Measurements from ENCODE around the gene IDH3A. TPM values are rescaled to one million over a fixed set of nuclear protein-coding genes. Genes with fewer than 3 reads are reported as not detected.

The IDH3A gene
- total RNA-seq, 1 donor from 2014 or later = 19.3 TPM

DNA sequence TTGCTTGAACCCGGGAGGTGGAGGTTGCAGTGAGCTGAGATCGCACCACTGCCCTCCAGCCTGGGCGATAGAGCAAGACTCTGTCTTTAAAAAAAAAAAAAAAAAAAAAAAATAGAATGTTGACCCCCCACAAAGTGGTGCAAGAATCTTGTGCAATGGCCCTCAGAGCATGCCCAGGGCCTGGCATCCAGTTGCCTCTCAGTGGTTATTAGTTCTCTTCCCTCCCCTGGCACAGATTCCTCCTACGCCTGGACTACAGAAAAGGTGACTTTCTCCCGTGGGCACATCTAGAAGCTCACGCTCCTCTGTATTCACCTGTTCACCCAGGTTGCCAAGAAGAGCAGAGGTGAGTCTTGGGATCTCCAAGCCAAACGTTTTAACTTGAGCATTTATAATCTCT, 48.5 kb downstream of the IDH3A start:
- H3F3A ChIP-seq (ENCODE audit: low read depth) = no peaks in the 10 kb centered on the region
- H3K4me2 ChIP-seq = no peak overlapping the region
- no peaks in the 10 kb centered on the region for H4K20me1 ChIP-seq (ENCODE audit: low read depth)
- no peak for DNase-seq (ENCODE audit: low spot score)
- no peaks in the 10 kb centered on the region for H3K36me3 ChIP-seq
- no peak overlapping the region for H3K4me3 ChIP-seq
- no peaks in the 10 kb centered on the region for H3K9me3 ChIP-seq (ENCODE audit: low read depth)
- H3K27ac Mint-ChIP-seq = no peak overlapping the region
- no peak overlapping the region for H3K27ac ChIP-seq
- no peaks in the 10 kb centered on the region for H3K79me2 ChIP-seq (ENCODE audit: low read depth)
- no peak overlapping the region for H3K9ac ChIP-seq
- no peak overlapping the region for H2AFZ ChIP-seq (replicated peaks)
- H3K27me3 ChIP-seq = no peaks in the 10 kb centered on the region
- no peaks in the 10 kb centered on the region for H3K4me1 ChIP-seq
- peaks cover 2% of the 10 kb centered on the region for H3K27me3 Mint-ChIP-seq (ENCODE audit: insufficient read depth, low read depth)
- H3K36me3 Mint-ChIP-seq = no peaks in the 10 kb centered on the region
- no peaks in the 10 kb centered on the region for H3K4me1 Mint-ChIP-seq
- no peak overlapping the region for H3K4me3 Mint-ChIP-seq
- no peaks in the 10 kb centered on the region for H3K9me3 Mint-ChIP-seq
- no peak for TF ChIP-seq EZH2phosphoT487 (IDR thresholded peaks at IDR 0.05)
- TF ChIP-seq, protein P1, sequence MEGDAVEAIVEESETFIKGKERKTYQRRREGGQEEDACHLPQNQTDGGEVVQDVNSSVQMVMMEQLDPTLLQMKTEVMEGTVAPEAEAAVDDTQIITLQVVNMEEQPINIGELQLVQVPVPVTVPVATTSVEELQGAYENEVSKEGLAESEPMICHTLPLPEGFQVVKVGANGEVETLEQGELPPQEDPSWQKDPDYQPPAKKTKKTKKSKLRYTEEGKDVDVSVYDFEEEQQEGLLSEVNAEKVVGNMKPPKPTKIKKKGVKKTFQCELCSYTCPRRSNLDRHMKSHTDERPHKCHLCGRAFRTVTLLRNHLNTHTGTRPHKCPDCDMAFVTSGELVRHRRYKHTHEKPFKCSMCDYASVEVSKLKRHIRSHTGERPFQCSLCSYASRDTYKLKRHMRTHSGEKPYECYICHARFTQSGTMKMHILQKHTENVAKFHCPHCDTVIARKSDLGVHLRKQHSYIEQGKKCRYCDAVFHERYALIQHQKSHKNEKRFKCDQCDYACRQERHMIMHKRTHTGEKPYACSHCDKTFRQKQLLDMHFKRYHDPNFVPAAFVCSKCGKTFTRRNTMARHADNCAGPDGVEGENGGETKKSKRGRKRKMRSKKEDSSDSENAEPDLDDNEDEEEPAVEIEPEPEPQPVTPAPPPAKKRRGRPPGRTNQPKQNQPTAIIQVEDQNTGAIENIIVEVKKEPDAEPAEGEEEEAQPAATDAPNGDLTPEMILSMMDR (IDR thresholded peaks at IDR 0.05) = no peak
- TF ChIP-seq EZH2 (IDR thresholded peaks at IDR 0.05) = no peak

DNA sequence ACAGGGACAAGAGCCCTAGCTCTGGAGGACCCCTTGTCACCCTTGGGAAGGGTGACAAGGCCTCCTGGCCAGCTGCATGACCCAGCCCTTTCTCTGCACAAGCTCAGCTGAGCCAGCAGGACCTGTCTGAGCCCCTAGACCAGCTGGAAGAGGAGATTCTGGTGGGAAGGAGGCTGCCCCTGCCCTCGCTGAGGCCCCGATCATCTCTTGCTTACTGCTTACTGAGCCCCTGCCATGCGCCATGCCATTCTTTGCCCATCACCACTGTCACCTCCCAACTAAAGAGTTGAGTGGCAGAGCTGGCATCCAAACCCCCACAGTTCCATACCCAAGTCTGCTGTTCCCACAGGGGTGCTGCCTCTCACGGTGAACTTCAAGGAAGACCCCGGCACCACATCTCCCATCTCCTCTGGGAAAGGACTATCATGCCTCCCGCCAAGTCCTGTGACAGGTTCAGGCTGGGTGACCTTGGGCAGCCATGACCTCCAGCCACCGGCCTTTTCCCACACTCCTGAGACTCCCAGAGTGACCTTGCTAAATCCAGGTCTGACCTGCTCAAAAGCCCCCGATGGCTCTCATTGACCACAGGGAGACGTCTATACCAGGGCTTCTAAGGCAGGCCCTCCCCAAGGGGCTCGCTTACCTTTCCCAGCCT, 51.2 kb downstream of the IDH3A start:
- no peaks in the 10 kb centered on the region for H4K20me1 ChIP-seq (ENCODE audit: low read depth)
- Mint-ChIP-seq H3K27me3 (ENCODE audit: insufficient read depth, low read depth) (peaks cover 8% of the 10 kb centered on the region), H3K36me3 (no peaks in the 10 kb centered on the region), H3K4me1 (no peaks in the 10 kb centered on the region), H3K27ac (peak overlapping the region; percentile 87), H3K4me3 (peak overlapping the region; percentile 66), H3K9me3 (no peaks in the 10 kb centered on the region)
- H2AFZ ChIP-seq (replicated peaks) = no peak overlapping the region
- no peak overlapping the region for H3K27ac ChIP-seq
- TF ChIP-seq EZH2phosphoT487 (IDR thresholded peaks at IDR 0.05) (no peak), EZH2 (IDR thresholded peaks at IDR 0.05) (no peak)
- TF ChIP-seq, protein P1 (IDR thresholded peaks at IDR 0.05) = no peak
- H3K27me3 ChIP-seq = no peaks in the 10 kb centered on the region
- no peak overlapping the region for H3K9ac ChIP-seq
- H3K4me1 ChIP-seq = no peaks in the 10 kb centered on the region
- H3K36me3 ChIP-seq = no peaks in the 10 kb centered on the region
- H3K9me3 ChIP-seq (ENCODE audit: low read depth) = no peaks in the 10 kb centered on the region
- DNase-seq (ENCODE audit: low spot score) = no peak
- no peak overlapping the region for H3K4me3 ChIP-seq
- no peak overlapping the region for H3K4me2 ChIP-seq
- no peaks in the 10 kb centered on the region for H3F3A ChIP-seq (ENCODE audit: low read depth)
- H3K79me2 ChIP-seq (ENCODE audit: low read depth) = no peaks in the 10 kb centered on the region

DNA sequence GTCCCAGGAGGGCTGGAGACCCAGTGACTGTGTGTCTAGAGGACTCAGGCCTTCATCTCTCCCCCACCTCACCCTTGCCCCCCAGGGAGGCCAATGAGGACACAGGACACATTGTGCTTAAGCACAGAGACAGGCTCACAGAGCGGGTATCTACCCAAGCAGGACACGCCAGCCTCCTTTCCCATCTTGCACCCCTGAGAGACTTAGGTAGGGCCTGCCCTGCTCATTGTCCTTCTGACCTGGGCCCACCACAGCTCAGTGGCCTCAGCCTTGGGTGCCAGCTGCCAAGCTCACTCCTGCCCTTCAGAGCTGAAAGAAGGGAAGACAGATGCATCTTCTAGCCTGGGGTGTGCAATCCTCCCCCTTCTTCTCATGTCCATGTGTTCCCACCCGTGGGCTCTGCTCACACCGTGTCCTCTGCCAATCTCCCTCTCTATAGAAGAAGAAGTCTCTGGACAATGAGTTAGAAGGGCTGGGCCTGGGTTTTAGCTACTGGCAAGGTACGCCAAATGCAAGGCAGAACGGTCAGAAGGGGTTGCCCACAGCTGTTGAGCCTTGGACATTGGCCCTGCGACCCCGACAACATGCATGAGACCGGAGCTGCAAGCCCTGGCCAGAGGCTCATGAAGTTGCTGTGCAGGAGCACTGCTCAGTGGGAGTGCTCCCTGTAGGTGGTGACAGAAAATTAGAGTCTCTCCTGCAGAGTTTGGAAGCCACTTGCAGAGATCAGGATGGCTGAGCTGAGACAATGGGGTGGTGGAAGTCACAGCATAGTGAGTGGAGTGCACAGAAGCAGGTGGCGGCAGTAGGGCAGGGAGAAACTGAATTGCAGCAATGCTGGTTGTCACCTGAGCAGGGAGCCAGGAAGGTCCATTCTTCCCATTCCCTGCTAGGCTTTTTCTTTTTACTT, 52.4 kb downstream of the IDH3A start:
- peak overlapping the region; percentile 94 for H3K27ac Mint-ChIP-seq
- Histone ChIP-seq H3K9me3 (ENCODE audit: low read depth) (no peaks in the 10 kb centered on the region), H3K27ac (no peak overlapping the region), H3K4me2 (no peak overlapping the region), H2AFZ (replicated peaks) (no peak overlapping the region), H3K27me3 (no peaks in the 10 kb centered on the region), H3K9ac (no peak overlapping the region), H3K79me2 (ENCODE audit: low read depth) (no peaks in the 10 kb centered on the region), H4K20me1 (ENCODE audit: low read depth) (no peaks in the 10 kb centered on the region), H3K4me1 (no peaks in the 10 kb centered on the region), H3K4me3 (no peak overlapping the region), H3F3A (ENCODE audit: low read depth) (no peaks in the 10 kb centered on the region), H3K36me3 (no peaks in the 10 kb centered on the region)
- no peaks in the 10 kb centered on the region for H3K9me3 Mint-ChIP-seq
- H3K4me1 Mint-ChIP-seq = peaks cover 3% of the 10 kb centered on the region
- no peaks in the 10 kb centered on the region for H3K36me3 Mint-ChIP-seq
- H3K4me3 Mint-ChIP-seq = no peak overlapping the region
- TF ChIP-seq EZH2 (IDR thresholded peaks at IDR 0.05) (no peak), EZH2phosphoT487 (IDR thresholded peaks at IDR 0.05) (no peak)
- TF ChIP-seq, protein P1 (IDR thresholded peaks at IDR 0.05) = no peak
- no peak for DNase-seq (ENCODE audit: low spot score)
- H3K27me3 Mint-ChIP-seq (ENCODE audit: insufficient read depth, low read depth) = peaks cover 6% of the 10 kb centered on the region

Measured in neural progenitor cell (in vitro differentiated cells).